Measurements from ENCODE around the gene MINAR1. TPM values are rescaled to one million over a fixed set of nuclear protein-coding genes. Genes with fewer than 3 reads are reported as not detected.

MINAR1 gene
- total and polyA plus RNA-seq, 2 experiments from 2014 or later, result 0.26 to 3.8 TPM

GRCh38 chr15:79479616-79480015 lies 47.5 kb downstream of the MINAR1 start:
- H3K36me3 ChIP-seq, result no peaks in the 10 kb centered on the region
- no peak for DNase-seq (ENCODE audit: low read depth in 1 of 2, low spot score in 1 of 2)
- no peak overlapping the region for H3K27ac ChIP-seq
- no peaks in the 10 kb centered on the region for H3K4me1 ChIP-seq (ENCODE audit: low read depth)
- TF ChIP-seq CTCF (IDR thresholded peaks at IDR 0.05; ENCODE audit: low read depth, low read length), result no peak
- H3K4me3 ChIP-seq, result no peak overlapping the region
- no peaks in the 10 kb centered on the region for H3K27me3 ChIP-seq
- H3K9me3 ChIP-seq (ENCODE audit: low read depth), result no peaks in the 10 kb centered on the region

GRCh38 chr15:79481793-79482192 lies 49.7 kb downstream of the MINAR1 start:
- DNase-seq (ENCODE audit: low read depth in 1 of 2, low spot score in 1 of 2), result no peak
- no peak for TF ChIP-seq CTCF (IDR thresholded peaks at IDR 0.05; ENCODE audit: low read depth, low read length)
- H3K36me3 ChIP-seq, result no peaks in the 10 kb centered on the region

More at GRCh38 chr15:79481793-79482192, 49.7 kb downstream of the MINAR1 start:
- Histone ChIP-seq H3K27ac (no peak overlapping the region), H3K4me3 (no peak overlapping the region), H3K9me3 (ENCODE audit: low read depth) (no peaks in the 10 kb centered on the region), H3K4me1 (ENCODE audit: low read depth) (no peaks in the 10 kb centered on the region), H3K27me3 (no peaks in the 10 kb centered on the region)

Other genes starting within 250 kb of the MINAR1 start
- gene ANKRD34C, start 149.6 kb upstream of the MINAR1 start, total RNA-seq, result not detected in 2 replicates
- gene ANKRD34C, start 149.6 kb upstream of the MINAR1 start, polyA plus RNA-seq, result not detected in 2 replicates
- 74.3 and 79.9 TPM in 2 replicates for gene TMED3, start 121.2 kb upstream of the MINAR1 start, total RNA-seq
- 74.6 and 85.6 TPM in 2 replicates for gene TMED3, start 121.2 kb upstream of the MINAR1 start, polyA plus RNA-seq